NCI-H2029 treated with DMSO at 0.1 percent for 48 hours (cell line): Measurements from ENCODE around the gene FMNL2.

Experiments
- DNase-seq: peaks from one replicate; lab custom pipeline; 2025; lab: John Stamatoyannopoulos, UW

The FMNL2 gene

GRCh38 chr2:152557273-152557888 is 222.4 kb downstream of the FMNL2 start:
- DNase-seq = peak; percentile 4

- peak; percentile 9 for DNase-seq
Observed at GRCh38 chr2:152558158-152558984, 223.4 kb downstream of the FMNL2 start.

- DNase-seq = no peak
Observed at GRCh38 chr2:152559008-152559407, 224.0 kb downstream of the FMNL2 start.

- DNase-seq = no peak
Observed at GRCh38 chr2:152560166-152560565, 225.2 kb downstream of the FMNL2 start.

GRCh38 chr2:152560873-152561595 is 226.1 kb downstream of the FMNL2 start:
- no peak for DNase-seq

- no peak for DNase-seq
Observed at GRCh38 chr2:152562198-152562884, 227.4 kb downstream of the FMNL2 start.

- DNase-seq = no peak
Observed at GRCh38 chr2:152563764-152564163, 228.8 kb downstream of the FMNL2 start.

- no peak for DNase-seq
Observed at GRCh38 chr2:152564754-152565551, 230.0 kb downstream of the FMNL2 start.

GRCh38 chr2:152565884-152566727 is 231.1 kb downstream of the FMNL2 start:
- no peak for DNase-seq

GRCh38 chr2:152566728-152567069 is 231.7 kb downstream of the FMNL2 start:
- DNase-seq = no peak

- no peak for DNase-seq
Observed at GRCh38 chr2:152568531-152568930, 233.6 kb downstream of the FMNL2 start.

- DNase-seq = no peak
Observed at GRCh38 chr2:152569186-152569585, 234.2 kb downstream of the FMNL2 start.

GRCh38 chr2:152571048-152571766 is 236.2 kb downstream of the FMNL2 start:
- no peak for DNase-seq

- no peak for DNase-seq
Observed at GRCh38 chr2:152572031-152572430, 237.1 kb downstream of the FMNL2 start.

GRCh38 chr2:152573168-152573567 is 238.2 kb downstream of the FMNL2 start:
- no peak for DNase-seq

GRCh38 chr2:152577579-152577978 is 242.6 kb downstream of the FMNL2 start:
- DNase-seq = no peak

GRCh38 chr2:152578573-152578972 is 243.6 kb downstream of the FMNL2 start:
- no peak for DNase-seq

- no peak for DNase-seq
Observed at GRCh38 chr2:152580714-152581113, 245.7 kb downstream of the FMNL2 start.

- peak; percentile 23 for DNase-seq
Observed at GRCh38 chr2:152581360-152581759, 246.4 kb downstream of the FMNL2 start.

- DNase-seq = no peak
Observed at GRCh38 chr2:152582081-152582480, 247.1 kb downstream of the FMNL2 start.
